COLO668 (cell line): ENCODE data around the gene ZNRF2.
"Not testable (repeated sequence)": the region's sequence is repeated elsewhere in the genome, so short reads cannot be mapped to it uniquely, and the experiment has no call there.

Source experiments
- DNase-seq: peaks from one replicate; lab custom pipeline; 2025; ENCODE audit not compliant: unreplicated experiment; lab: John Stamatoyannopoulos, UW

ZNRF2 gene

DNA sequence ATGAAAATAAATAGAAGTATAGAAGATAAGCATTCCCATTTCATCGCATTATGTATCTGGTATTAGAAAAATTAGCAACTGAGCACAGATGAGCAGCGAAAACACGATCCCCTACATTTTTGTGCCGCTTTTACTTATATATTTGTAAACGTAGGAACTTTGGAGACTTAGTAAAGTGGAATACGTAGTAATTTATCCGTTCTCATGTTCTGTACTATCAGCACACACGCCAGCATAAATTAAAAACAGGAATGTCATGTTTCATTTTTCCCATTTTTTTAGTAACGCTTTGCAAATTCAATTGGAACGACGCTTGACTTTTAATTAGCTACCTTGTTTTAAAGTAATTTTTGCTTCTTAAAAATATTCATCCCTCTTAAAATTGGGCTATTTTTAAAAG is 2.4 kb downstream of the ZNRF2 start:
- no peak for DNase-seq

DNA sequence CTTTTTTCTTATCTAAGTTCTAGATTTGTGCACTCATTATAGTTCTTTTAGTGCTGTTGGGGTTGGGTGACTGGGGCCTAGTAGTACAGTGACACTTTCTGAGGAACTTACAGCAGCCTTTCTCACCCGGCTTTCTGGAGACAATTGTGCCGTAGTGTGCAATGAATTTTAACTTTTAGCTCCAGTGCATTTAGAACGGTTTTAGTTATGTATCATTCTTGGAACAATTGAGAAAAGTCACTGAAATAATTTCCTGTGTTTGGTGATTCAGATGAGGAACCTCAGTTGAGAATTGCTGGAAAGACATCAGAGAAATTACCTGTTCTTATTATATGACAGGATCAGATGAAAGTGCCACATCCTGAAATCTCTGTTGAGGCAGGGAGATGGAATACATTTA is 3.2 kb downstream of the ZNRF2 start:
- not testable (repeated sequence) for DNase-seq

DNA sequence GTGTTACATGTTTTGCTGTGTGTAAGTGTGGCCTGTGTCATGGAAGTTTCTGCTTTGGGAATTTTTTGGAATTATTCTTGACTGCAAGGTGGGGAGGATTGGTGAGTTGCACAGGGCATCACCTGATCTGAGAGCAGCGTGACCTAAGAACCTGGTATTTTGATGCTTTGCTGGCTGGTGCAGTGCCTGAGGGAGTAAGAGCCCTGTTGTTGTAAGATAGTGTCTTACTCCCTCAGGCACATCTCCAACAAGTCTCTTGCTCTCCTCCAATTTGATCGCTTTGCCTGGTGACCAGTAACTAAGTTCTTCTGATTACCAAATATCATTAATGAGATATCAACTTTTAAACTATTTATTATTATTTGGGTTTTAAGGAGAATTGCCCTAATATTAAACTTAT is 5.2 kb downstream of the ZNRF2 start:
- not testable (repeated sequence) for DNase-seq

DNA sequence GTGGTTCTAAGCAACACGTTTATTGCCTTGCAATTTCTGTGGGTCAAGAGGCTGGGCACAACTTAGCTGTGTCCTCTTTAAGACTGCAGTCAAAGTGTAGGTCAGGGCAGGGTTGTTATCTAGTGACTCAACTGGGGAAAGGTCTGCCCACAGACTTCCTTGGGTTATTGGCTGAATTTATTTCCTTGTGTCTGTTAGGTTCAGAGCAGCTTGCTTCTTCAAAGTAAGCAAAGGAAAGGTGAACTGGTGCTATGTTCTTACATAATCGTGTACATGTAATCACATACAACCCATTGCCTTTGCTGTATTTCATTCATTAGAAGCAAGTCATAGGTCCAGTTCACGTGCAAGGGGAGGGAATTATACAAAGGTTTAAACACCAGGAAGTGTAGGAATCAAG is 5.9 kb downstream of the ZNRF2 start:
- not testable (repeated sequence) for DNase-seq

DNA sequence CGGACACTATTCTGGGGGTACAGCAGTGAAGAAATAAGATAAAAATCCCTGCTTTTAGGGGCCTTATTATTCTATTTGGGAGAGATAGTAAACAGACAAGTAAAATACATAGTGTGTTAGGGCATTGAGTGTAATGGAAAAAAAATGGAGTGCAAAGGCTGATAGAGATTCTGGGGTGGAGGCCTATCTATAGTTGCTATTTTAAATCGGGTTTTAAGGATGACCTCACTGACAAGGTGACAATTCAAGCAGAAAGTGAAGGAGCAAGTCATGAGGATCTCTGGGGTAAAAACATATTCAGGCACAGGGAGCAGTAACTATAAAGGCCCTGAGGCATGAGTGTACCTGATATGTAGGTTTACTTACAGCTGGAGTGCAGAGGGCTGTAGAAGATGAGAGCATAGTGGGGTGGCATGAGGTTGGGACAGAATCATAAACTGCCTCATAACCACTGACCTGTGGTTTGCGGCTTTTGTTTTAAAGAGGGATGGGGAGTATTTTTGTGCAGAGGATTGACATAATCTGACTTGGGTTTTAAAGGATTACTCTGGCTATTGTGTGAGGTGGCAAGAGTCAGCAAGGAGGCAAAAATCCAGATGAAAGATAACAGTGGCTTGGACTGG is 8.1 kb downstream of the ZNRF2 start:
- not testable (repeated sequence) for DNase-seq

DNA sequence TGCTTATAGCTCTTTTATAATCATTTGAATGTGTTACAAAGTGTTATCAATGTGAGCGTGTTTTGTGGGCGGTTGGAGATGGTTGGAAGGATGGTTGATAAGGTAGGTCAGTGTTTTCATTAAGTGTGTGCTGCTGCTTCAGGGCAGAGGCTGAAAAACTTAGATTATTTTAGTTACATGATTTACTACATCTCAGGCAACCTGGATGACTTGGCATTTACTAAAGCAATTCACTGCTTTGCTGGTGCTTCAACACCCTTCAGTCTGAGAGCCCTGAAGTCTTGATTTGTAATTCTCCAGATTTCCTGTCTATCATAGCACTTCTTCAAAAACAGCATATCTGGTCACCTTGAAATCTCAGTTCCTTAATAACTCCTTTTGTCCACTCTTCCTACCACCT is 11.9 kb downstream of the ZNRF2 start:
- not testable (repeated sequence) for DNase-seq

DNA sequence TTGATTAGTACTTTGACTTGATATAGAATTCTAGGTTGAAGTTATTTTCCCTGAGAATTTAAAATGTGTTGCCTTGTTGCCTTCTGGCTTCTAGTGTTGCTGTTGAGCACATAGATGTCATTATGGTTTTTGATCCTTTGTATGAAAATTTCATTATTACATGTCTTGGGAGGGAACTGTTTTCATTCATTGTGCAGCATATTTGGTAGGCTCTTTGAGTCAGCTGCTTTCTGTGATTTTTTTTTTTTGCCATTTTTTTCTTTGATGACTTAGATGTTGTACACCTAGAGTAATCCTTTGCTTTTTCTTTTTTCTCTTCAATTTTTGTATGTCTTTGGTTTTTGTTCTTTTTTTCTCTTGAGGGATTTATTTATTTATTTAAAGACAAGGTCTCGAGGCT is 13.1 kb downstream of the ZNRF2 start:
- not testable (repeated sequence) for DNase-seq

DNA sequence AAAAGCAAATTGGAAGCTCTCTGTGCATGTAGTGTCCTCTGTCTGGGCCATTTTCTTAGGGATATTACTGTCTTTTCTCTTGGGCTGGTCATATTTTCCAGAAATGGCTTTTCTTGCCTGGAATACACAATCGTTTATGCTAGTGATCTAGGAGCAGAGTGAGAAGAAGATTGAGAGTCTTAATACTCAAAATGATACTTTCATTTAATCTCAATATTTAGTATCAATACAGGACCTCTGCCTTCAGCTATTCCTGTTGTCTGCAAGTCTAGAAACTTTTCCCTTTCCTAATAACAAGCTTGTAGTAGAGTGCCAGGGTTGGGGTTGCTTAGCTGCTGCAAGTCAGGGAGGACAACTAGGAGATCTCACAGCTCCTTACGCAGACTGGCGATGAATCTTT is 14.0 kb downstream of the ZNRF2 start:
- not testable (repeated sequence) for DNase-seq

DNA sequence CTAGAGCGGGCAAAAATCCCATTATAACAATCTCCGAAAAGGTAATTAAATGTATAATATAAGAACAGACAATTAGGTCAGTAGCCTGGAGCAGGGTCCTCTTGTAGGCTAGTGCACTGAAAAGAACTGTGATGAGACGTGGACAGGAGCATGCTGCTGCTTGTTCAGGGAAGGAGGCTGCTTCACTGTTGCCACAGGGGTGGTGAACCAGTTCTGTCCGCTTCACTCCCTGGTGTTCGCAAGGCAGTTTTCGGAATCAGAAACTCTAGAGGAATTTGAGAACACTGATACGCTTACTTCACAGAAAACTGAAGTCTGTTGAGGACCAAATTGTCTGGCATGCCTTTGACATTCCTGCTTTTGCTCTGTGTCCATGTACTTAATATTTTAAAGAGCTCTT is 17.4 kb downstream of the ZNRF2 start:
- no peak for DNase-seq

DNA sequence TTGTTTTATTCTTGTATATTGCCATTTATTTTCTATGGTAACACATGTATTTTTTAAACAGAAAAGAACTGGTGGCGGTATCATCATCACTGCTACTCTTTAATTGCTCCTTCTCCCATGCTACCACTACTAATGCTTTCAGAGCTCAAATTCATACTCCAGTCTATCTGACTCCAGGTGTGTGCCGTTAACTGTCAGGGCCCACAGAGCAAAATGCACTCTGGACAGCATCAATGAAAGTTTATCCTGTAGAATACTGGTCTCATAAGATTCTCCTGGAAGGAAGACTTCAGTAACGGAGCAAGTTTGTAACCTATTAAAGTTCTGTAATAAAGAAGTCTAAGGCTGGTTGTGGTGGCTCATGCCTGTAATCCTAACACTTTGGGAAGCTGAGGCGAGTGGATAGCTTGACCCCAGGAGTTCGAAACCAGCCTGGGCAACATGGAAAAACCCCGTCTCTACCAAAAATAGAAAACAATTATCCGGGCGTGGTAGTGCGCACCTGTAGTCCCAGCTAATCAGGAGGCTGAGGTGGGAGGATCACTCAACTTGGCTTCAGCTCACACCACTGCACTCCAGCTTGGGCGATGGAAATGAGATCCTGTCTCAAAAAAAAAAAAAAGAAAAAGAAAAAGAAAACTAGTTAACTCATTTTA is 18.4 kb downstream of the ZNRF2 start:
- DNase-seq = no peak

DNA sequence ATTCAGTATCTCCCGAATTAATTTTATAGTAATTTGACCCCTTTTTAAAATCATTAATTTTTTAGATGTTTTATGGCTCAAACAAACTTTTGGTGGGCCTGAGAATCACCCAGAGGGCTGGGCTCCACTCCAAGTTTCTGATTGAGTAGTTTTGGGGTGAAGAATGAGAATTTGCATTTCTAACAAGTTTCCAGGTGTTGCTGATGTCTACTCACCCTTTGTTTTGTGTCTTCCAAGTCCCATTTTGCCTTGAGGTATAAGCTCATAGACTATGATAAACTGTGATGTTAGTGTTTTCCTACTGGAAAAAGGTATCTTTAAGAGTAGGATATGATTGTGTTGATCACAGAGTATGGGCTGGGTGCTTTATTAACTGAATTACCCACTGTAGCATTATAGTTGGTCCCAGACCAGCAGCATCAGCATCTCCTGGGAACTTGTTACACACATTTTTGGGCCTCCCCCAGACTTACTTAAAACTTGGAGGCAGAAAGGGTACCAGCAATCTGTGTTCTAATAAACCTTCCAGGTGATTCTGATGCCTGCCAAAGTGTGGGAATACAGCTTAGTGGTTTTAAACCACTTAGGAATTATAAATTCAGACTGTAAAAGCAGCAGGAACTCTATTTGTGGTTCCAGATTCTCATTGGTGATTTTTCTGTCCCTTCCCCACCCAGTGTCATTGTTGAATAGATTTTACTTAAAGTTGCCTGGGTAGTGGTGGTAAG is 19.1 kb downstream of the ZNRF2 start:
- no peak for DNase-seq

DNA sequence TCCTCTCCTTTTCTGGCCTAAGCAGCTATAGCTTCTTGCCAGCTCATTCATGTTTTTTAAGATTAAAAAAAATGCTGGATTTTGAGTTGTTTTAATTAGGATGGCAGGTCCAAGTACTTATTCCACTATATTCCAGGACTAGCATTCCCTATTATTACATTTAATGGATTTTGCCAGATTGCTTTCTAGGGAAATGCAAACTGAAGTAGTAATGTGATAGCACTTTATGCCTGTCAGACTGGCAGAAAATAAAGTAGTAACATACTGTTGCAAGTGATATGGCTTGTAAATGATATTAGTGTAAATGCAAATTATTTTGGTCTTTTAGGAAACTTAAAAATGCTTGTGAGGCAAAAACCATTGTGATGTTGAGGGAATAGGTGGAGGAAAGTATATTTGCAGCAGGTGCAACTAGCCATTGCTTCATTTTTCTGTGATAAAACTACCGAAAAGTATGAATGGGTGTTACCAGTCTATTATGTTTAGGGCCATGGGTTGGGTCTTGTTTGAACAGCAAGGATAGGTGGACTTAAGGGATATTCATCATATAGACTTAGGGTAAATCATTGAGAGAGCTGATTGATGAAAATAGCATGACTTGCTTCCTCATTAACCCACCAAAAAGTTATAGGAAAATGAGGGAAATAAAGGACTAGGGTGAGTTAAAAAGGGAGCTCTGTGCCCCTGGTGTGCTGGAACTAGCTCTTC is 19.9 kb downstream of the ZNRF2 start:
- DNase-seq = no peak

DNA sequence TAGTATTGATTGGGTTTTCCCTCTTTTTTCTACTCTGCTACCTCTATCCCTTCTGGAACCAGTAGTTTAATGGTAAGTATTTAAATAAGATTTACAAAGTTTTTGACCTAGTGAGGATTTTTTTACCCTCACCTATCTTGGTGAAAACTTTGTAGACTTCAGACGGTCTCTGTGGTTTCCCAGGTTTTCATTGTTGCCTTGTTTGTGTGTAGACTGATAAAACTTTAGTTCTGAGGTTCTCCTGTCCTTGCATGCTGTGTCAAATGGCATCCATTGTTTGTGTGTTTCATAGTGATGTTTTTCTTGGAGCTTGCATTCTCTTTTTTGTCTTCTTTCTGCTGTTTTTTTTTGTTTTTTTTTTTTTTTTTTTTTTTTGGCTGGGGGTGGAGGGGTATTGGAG is 22.6 kb downstream of the ZNRF2 start:
- DNase-seq = no peak

DNA sequence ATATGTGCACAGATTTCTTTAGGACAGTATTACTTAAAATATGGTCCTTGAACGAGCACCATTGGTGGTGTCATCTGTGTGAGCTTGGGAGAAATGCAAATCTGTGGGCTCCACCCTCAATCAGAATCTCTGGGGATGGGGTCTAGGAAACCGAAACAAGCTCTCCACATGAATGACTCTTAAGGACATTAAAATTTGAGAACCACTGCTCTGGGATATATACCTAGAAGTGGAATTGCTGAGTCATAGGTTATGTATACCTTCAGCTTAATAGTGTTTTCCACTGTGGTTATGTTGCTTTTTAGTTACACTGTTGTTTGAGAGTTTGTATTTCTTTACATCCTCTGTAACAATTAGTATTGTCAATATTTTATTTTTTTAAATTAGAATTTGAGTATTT is 24.0 kb downstream of the ZNRF2 start:
- peak; percentile 34 for DNase-seq

DNA sequence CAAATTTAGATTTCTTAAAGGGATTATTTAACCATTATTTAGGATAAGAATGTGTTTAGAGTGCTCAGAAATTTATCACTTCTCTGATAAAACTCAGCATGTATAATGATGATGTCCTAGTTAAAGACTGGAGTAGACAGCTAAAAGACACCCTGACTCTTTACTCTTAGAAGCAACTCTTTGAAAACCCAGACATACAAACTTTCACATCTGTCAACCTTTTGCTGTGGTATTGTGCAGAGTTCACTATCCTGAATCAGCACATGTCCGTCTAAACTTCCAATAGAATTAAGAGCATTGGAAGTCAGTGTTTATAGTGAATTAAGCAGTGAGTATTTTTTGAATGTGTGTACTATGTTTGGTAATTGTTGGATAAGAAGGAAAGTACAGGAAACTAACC is 24.9 kb downstream of the ZNRF2 start:
- DNase-seq = no peak

DNA sequence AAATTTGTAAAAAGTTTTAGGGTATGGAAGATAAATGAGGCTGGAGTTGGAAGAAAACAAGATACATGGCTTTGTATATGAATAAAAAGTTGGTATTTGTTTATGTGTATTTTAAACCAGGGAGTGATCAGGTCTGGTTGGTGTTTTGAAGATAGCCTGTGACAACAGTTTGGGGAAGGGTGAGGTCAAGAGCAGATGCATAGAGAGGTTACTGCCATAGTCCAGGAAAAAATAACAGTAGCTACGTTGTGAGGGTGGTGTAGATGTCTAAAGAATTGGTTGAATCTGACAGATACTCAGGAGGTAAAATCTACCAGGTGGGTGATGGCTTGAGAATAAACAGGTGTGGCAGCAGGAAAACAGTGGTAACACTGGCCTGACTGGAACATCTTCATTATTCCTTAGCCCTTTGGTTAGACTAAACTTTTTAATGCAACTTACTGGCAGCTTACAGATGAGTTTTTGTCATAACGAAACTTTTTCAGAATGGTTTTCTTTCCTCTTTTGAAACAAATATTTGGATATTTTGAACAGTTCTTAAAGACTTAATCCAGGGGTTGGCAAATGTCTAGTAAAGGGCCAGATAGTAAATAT is 25.5 kb downstream of the ZNRF2 start:
- no peak for DNase-seq

DNA sequence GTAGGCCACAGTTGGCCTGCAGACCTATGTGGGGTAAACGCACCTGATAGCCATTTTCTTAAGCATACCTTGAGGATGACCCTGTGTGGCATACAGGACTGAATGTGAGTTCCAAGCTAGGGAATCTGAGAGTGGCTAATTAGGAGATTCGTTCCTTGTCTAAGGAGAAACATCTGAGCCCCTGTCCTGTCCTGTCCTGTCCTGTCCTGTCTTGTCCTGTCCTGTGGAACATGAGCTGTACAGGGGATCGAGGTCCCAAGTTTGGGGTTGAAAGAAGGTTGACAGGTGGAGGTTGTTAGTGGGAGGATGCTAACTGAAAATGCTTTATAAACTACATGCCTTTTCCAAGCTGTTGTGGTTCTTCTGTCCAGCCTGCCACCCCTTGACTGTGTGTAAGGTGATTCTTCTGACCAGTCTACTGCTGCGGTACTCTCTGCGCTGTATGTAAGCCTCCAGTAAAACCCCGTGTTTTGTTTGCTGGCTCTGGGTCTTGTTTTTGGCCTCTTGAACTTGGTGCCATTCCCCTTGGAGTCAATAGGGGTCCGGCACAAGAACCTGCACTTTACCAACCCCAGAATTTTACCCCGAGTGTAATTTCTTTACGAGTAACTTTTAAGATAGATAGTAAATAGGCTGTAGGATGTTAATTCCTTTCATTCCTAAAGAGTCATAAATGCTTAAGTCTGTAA is 26.4 kb downstream of the ZNRF2 start:
- no peak for DNase-seq

DNA sequence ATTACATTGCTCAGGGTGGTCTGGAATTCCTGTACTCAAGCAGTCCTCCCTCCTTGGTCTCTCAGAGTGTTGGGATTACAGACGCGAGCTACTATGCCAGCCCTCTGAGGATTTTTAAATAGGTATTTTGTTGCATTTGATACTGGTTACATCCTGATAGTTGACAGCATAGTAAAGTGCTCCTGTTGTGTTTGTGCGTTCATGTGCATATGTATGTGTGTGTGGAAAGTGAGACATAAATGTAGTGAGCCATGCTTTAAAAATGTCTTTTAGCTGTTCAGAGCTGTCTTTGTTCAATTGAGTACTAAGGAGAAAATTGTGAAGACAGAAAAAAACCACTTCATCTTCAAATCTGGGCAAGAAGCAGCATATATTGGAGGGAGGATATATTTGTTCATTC is 27.8 kb downstream of the ZNRF2 start:
- DNase-seq = no peak

DNA sequence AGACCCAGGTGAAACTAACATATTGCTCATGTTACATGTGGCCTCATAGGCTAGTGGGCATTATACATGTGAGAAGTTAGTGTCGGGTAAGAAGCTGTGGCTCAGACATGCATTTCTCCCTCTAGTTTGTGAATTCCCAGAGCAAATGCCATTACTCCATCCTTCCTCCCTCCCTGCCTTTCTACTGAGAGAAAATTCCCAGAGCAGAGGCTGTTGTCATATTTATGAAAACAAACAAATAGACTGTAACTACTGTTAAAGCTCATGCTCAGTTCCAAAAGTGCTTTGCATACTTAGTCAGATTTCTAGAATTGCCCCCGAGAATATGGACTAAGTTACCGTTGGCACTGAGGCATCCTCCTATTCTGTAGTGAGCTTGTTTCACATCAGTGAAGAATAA is 29.0 kb downstream of the ZNRF2 start:
- DNase-seq = no peak

DNA sequence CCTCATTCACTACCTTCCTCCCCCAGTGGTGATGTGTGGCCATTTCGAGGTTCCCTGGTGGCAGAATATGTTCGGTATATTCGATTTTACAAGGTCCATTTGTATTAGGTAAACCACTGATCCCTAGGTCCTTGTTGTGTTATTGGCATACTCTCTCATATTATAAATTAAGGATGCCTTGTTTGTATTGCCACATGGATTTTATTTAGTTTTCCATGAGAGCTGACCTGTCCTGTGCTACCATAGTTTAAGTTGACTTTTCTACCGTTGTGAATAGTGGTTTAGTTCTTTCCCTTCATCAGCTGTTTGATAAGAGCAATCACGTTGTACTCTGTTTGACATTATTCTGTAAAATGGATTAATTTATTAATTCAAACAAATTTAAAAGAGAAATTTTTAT is 29.4 kb downstream of the ZNRF2 start:
- DNase-seq = no peak

DNA sequence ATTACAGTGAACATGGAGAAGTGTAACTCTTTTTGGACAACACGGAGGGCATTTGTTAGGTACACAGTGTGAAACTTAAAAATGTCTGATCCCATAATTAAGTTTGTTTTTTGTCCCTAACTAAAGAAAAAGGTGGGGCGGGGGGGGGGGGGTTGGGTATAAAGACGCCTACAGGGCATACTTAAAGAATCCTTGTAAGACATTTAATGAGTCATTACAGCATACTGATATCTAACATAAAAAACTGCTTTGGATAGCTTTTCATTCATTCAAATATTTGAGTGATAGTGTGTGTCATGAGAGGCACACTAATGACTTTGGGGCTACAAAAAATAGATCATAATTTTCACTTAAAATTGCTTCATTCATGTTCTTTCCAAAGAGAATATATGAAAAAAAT is 31.2 kb downstream of the ZNRF2 start:
- DNase-seq = no peak
